DMS 273 treated with DMSO at 0.1 percent for 48 hours (cell line): ENCODE measurements around the gene FRMPD4.

Experiments used
- DNase-seq: peaks from one replicate; lab custom pipeline; 2025; lab: John Stamatoyannopoulos, UW

Gene FRMPD4

DNA sequence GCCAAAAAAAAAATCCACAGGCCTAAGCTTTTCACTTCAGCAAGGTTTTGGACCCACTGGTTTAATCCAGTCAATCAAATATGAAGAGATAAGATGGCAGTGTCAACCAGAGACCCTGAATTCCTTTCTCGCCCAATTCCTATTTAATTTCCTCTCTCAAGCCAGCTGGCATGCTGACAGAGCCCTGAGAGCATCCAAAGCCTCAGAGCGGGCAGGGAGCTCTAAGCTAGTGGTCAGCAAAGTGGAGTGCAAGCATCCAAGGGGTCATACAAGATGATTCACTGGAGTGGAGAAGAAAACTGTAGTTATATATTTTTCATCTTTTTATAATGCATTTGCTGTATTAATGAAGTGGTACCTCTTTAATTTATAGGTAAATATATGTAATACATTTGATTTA, 615.1 kb downstream of the FRMPD4 start:
- no peak for DNase-seq

DNA sequence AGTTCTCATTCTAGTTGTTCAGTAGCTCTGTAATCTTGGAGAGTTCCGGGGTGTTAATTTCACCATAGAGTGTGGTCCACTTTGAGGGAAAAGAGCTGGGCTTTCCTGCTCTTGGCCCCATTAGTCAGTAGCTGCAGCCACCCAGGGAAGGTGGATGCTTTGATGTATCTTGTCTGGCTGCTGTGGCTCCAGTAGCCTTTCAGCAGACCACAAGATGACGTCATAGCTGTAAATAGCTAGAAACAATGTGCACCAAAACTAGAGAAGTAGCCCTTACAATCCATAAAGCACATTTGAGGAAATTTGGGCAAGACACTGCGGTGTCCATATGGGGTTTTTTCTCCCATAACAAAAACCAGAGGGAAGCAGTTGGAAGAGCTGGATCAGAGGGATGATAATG, 620.0 kb downstream of the FRMPD4 start:
- DNase-seq: no peak

- no peak for DNase-seq
Observed at GRCh38 chrX:12767856-12768255, 629.6 kb downstream of the FRMPD4 start.

- DNase-seq: no peak
Observed at GRCh38 chrX:12768491-12768890, 630.2 kb downstream of the FRMPD4 start.

DNA sequence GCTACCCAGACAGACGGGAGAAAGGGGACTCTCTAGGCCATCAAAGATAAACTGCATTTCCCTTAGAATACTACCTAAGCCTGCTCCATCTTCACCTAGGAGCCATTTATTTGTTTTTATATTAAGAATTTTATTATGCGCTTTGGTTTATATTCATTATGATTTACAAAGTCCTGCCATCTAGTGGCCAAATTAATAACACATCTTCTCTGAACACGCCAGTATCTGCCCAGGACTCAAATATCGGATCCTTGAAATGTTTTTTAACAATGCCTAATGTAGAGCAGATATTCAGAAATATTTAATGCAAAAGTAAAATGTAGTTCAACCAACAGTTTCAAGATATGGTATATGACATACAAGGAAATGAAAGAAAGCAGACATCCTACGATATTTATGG, 632.2 kb downstream of the FRMPD4 start:
- DNase-seq: no peak

DNA sequence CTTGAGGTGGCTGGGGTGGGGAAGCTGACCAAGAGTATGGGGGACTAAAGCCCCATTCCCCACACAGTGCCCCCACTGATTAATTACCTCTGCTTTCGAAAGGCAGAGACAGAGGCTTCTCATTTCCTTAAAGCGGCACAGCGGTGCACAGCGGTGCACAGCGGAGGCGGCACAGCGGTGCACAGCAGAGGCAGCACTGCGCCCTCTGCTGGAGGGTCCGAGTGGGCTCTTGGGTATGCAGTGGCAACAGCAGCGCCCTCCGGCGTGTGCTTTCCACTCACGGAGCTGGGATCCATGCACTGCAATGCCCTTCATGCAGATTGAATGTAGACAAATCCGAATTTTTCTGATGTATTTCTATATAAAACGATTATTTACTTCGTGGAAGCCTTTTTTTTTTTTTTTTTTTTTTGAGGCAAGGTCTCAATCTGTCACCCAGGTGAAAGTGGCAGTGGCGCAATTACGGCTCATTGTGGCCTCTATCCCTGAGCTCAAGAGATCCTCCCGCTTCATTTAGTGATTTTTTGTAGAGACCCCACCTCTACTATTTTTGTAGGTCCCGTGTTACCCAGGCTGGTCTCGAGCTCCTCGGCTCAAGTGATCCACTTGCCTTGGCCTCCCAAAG, 633.3 kb downstream of the FRMPD4 start:
- DNase-seq: no peak
